Gastrocnemius medialis (tissue), 4 donors: Measurements from ENCODE around the gene WWOX. TPM values are rescaled to one million over a fixed set of nuclear protein-coding genes. Genes with fewer than 3 reads are reported as not detected.

Experiments used
- ATAC-seq, 2 donors: fragments of 150-250 bp; one replicate each; pipeline ENCODE4 v1.9.1; 2016
- DNase-seq, 2 donors: peaks; one replicate each; pipeline ENCODE4 v3.0.0-alpha.2; 2019
- H3K27ac ChIP-seq, 4 donors: fragments of 200-600 bp; sonication (generic); 1 replicate in 1 of 4; 2 replicates in 3 of 4; pipeline ENCODE4 v1.5.1; 2016 to 2018; ENCODE audit warnings: mild to moderate bottlenecking in 2 of 4, moderate library complexity in 1 of 4
- H3K27me3 ChIP-seq, 3 donors: fragments of 200-600 bp; sonication (generic) in 2 of 3; 1 replicate in 1 of 3; 2 replicates in 2 of 3; pipeline versions ENCODE4 v1.5.1 to v1.6.0; 2016 to 2019; ENCODE audit warnings: mild to moderate bottlenecking in 1 of 3, moderate library complexity in 1 of 3
- H3K36me3 ChIP-seq, 2 donors: fragments of 200-600 bp; sonication (generic) in 1 of 2; one replicate each; pipeline ENCODE4 v1.5.1; 2017 to 2018
- H3K4me1 ChIP-seq, 2 donors: fragments of 200-600 bp; sonication (generic) in 1 of 2; one replicate each; pipeline ENCODE4 v1.5.1; 2016 to 2017; ENCODE audit warnings: mild to moderate bottlenecking in 2 of 2
- H3K4me3 ChIP-seq, 4 donors: fragments of 200-600 bp; sonication (generic) in 3 of 4; 1 replicate in 1 of 4; 2 replicates in 3 of 4; pipeline ENCODE4 v1.5.1; 2016 to 2019; ENCODE audit warnings: mild to moderate bottlenecking in 2 of 4
- H3K9me3 ChIP-seq, 3 donors: fragments of 200-600 bp; sonication (generic) in 2 of 3; 1 replicate in 1 of 3; 2 replicates in 2 of 3; pipeline ENCODE4 v1.5.1; 2016 to 2019
- POLR2A ChIP-seq, 2 donors: fragments of 450-650 bp; IDR thresholded peaks; one replicate each; pipeline ENCODE4 v1.6.1; 2017; ENCODE audit warnings: antibody characterized with exemption in 2 of 2, mild to moderate bottlenecking in 2 of 2, moderate library complexity in 2 of 2
- in situ Hi-C, 4 donors: fragments of 200-750 bp; cut with MboI; loops; one replicate each; pipeline versions ENCODE4 v1.15.0 to v1.8.0; 2017; ENCODE audit warnings: low sequenced_read_pairs in 4 of 4
- intact Hi-C: fragments of 100-400 bp; cut with DNase I; formaldehyde crosslinking; loops from one replicate; pipeline ENCODE4 v1.15.1; 2023; ENCODE audit warnings: low total_unique reads
- total RNA-seq, 4 donors: library from RNA; depleted of rRNA; stranded (reverse); fragments of >200 nt; gene quantifications; one replicate each; pipeline versions ENCODE4 v1.1.0 to v1.2.3, GENCODE V29; 2016
- TF ChIP-seq, protein P1 (sequence below), 5 experiments: fragments of 450-650 bp in 3 of 5; fragments of 200-600 bp in 2 of 5; sonication (generic) in 2 of 5; IDR thresholded peaks in 4 of 5; conservative IDR thresholded peaks in 1 of 5; 1 replicate in 4 of 5; 2 replicates in 1 of 5; pipeline ENCODE4 v1.5.1; 2016 to 2019; ENCODE audit warnings: antibody characterized with exemption in 5 of 5, mild to moderate bottlenecking in 3 of 5, moderate library complexity in 3 of 5

Gene WWOX
- total RNA-seq, 4 donors from 2014 or later: 3.3 to 13.0 (median 6.0) TPM

GRCh38 chr16:78829280-78829679, 729.8 kb downstream of the WWOX start:
- no peaks in the 10 kb centered on the region for H3K27me3 ChIP-seq
- H3K4me3 ChIP-seq: no peak overlapping the region
- DNase-seq (no peak), ATAC-seq (no peak)
- no peaks in the 10 kb centered on the region for H3K4me1 ChIP-seq
- in situ Hi-C loops (no loop called here), intact Hi-C loops (no loop called here)
- H3K27ac ChIP-seq: no peak overlapping the region
- TF ChIP-seq POLR2A (IDR thresholded peaks at IDR 0.05): no peak
- TF ChIP-seq, protein P1, sequence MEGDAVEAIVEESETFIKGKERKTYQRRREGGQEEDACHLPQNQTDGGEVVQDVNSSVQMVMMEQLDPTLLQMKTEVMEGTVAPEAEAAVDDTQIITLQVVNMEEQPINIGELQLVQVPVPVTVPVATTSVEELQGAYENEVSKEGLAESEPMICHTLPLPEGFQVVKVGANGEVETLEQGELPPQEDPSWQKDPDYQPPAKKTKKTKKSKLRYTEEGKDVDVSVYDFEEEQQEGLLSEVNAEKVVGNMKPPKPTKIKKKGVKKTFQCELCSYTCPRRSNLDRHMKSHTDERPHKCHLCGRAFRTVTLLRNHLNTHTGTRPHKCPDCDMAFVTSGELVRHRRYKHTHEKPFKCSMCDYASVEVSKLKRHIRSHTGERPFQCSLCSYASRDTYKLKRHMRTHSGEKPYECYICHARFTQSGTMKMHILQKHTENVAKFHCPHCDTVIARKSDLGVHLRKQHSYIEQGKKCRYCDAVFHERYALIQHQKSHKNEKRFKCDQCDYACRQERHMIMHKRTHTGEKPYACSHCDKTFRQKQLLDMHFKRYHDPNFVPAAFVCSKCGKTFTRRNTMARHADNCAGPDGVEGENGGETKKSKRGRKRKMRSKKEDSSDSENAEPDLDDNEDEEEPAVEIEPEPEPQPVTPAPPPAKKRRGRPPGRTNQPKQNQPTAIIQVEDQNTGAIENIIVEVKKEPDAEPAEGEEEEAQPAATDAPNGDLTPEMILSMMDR (IDR thresholded peaks at IDR 0.05 in 4 of 5, conservative IDR thresholded peaks at IDR 0.05 in 1 of 5): no peak
- no peaks in the 10 kb centered on the region for H3K36me3 ChIP-seq
- no peaks in the 10 kb centered on the region for H3K9me3 ChIP-seq

- H3K36me3 ChIP-seq: no peaks in the 10 kb centered on the region
- H3K27me3 ChIP-seq: no peaks in the 10 kb centered on the region
- H3K27ac ChIP-seq: no peak overlapping the region
- in situ Hi-C loops: no loop called here
- no peaks in the 10 kb centered on the region for H3K4me1 ChIP-seq
- intact Hi-C loops: no loop called here
- no peak overlapping the region for H3K4me3 ChIP-seq
- ATAC-seq: no peak
- TF ChIP-seq, protein P1 (IDR thresholded peaks at IDR 0.05 in 4 of 5, conservative IDR thresholded peaks at IDR 0.05 in 1 of 5): no peak
- no peaks in the 10 kb centered on the region for H3K9me3 ChIP-seq
- no peak for DNase-seq
These were observed 731.1 kb downstream of the WWOX start for GRCh38 chr16:78830599-78830998.

GRCh38 chr16:78832100-78832499, 732.6 kb downstream of the WWOX start:
- H3K4me1 ChIP-seq: no peaks in the 10 kb centered on the region
- DNase-seq: no peak
- no peaks in the 10 kb centered on the region for H3K9me3 ChIP-seq
- H3K27me3 ChIP-seq: no peaks in the 10 kb centered on the region
- no peaks in the 10 kb centered on the region for H3K36me3 ChIP-seq
- no peak for TF ChIP-seq POLR2A (IDR thresholded peaks at IDR 0.05)
- TF ChIP-seq, protein P1 (IDR thresholded peaks at IDR 0.05 in 4 of 5, conservative IDR thresholded peaks at IDR 0.05 in 1 of 5): no peak
- no peak for ATAC-seq
- no peak overlapping the region for H3K27ac ChIP-seq
- no peak overlapping the region for H3K4me3 ChIP-seq
- in situ Hi-C loops (no loop called here), intact Hi-C loops (no loop called here)

DNA sequence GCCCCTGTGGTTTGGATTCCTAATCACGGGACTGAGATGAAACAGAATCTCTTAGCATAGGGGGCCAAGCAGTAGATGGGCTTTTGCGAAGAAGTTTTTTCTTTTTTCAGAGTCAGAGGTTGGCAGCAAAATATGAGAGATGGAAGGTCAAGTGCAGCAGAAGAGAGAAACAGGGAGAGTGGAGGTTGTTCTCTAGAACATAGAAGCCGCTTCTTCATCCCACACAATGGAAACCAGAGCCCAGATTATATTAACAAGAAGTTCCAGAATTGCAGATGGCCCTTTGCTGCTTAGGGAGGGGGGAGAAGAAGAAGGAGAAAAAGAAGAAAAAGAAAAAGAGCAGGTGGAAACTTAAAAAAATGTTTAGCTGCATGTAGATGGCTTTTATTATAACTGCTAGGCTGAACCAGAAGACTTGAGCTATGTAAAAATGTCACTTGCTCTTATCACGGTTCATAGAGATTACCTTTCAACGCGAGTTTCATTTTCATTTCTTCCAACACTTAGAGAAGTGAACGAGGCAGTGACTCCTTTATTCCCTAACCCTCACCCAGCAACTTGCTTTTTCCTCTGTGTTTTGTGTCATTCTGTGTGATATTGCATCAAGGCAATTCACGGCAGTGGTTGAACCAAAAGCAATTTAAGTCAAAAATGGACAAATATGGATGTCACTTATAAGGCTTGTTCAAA, 737.5 kb downstream of the WWOX start:
- intact Hi-C loops (no loop called here), in situ Hi-C loops (no loop called here)
- DNase-seq (no peak), ATAC-seq (no peak)
- no peak overlapping the region for H3K4me3 ChIP-seq
- no peaks in the 10 kb centered on the region for H3K27me3 ChIP-seq
- no peaks in the 10 kb centered on the region for H3K36me3 ChIP-seq
- no peaks in the 10 kb centered on the region for H3K4me1 ChIP-seq
- H3K27ac ChIP-seq: no peak overlapping the region
- TF ChIP-seq, protein P1 (IDR thresholded peaks at IDR 0.05 in 4 of 5, conservative IDR thresholded peaks at IDR 0.05 in 1 of 5): no peak
- TF ChIP-seq POLR2A (IDR thresholded peaks at IDR 0.05): no peak
- H3K9me3 ChIP-seq: no peaks in the 10 kb centered on the region

GRCh38 chr16:78837706-78838105, 738.3 kb downstream of the WWOX start:
- DNase-seq: no peak
- no peaks in the 10 kb centered on the region for H3K9me3 ChIP-seq
- no peaks in the 10 kb centered on the region for H3K36me3 ChIP-seq
- no peak overlapping the region for H3K4me3 ChIP-seq
- H3K27ac ChIP-seq: no peak overlapping the region
- no peak for TF ChIP-seq POLR2A (IDR thresholded peaks at IDR 0.05)
- TF ChIP-seq, protein P1 (IDR thresholded peaks at IDR 0.05 in 4 of 5, conservative IDR thresholded peaks at IDR 0.05 in 1 of 5): no peak
- H3K4me1 ChIP-seq: no peaks in the 10 kb centered on the region
- in situ Hi-C loops (no loop called here), intact Hi-C loops (no loop called here)
- H3K27me3 ChIP-seq: no peaks in the 10 kb centered on the region
- ATAC-seq: no peak
